A204.1 (cell line): ENCODE measurements around the gene PEAR1.

ENCODE experiments used
- FAIRE-seq: peaks from 2 replicates; lab custom pipeline; 2012; peaks lifted over from hg19 to GRCh38; lab: Jason Lieb, UNC

PEAR1 gene

GRCh38 chr1:156938813-156939212, 45.3 kb downstream of the PEAR1 start:
- FAIRE-seq: no peak

- no peak for FAIRE-seq
These were observed 46.3 kb downstream of the PEAR1 start for GRCh38 chr1:156939786-156940334.

GRCh38 chr1:156941675-156942074, 48.2 kb downstream of the PEAR1 start:
- FAIRE-seq: no peak

- FAIRE-seq: no peak
These were observed 48.7 kb downstream of the PEAR1 start for GRCh38 chr1:156942176-156942575.

- FAIRE-seq: no peak
These were observed 49.1 kb downstream of the PEAR1 start for GRCh38 chr1:156942576-156942975.

- FAIRE-seq: no peak
These were observed 50.2 kb downstream of the PEAR1 start for GRCh38 chr1:156943756-156944155.

GRCh38 chr1:156944268-156944667, 50.8 kb downstream of the PEAR1 start:
- FAIRE-seq: no peak

- no peak for FAIRE-seq
These were observed 51.3 kb downstream of the PEAR1 start for GRCh38 chr1:156944848-156945247.

GRCh38 chr1:156945881-156946661, 52.6 kb downstream of the PEAR1 start:
- no peak for FAIRE-seq

- FAIRE-seq: no peak
These were observed 53.6 kb downstream of the PEAR1 start for GRCh38 chr1:156947127-156947526.

GRCh38 chr1:156947818-156948525, 54.5 kb downstream of the PEAR1 start:
- FAIRE-seq: no peak

GRCh38 chr1:156948708-156949107, 55.2 kb downstream of the PEAR1 start:
- FAIRE-seq: no peak

- FAIRE-seq: no peak
These were observed 55.6 kb downstream of the PEAR1 start for GRCh38 chr1:156949127-156949526.

GRCh38 chr1:156951371-156951770, 57.9 kb downstream of the PEAR1 start:
- FAIRE-seq: no peak

- no peak for FAIRE-seq
These were observed 60.1 kb downstream of the PEAR1 start for GRCh38 chr1:156953571-156953970.

GRCh38 chr1:156956333-156956732, 62.8 kb downstream of the PEAR1 start:
- FAIRE-seq: no peak

- FAIRE-seq: no peak
These were observed 64.1 kb downstream of the PEAR1 start for GRCh38 chr1:156957634-156958033.

- FAIRE-seq: no peak
These were observed 64.8 kb downstream of the PEAR1 start for GRCh38 chr1:156958247-156958714.

- FAIRE-seq: no peak
These were observed 65.9 kb downstream of the PEAR1 start for GRCh38 chr1:156959414-156959813.

- no peak for FAIRE-seq
These were observed 66.4 kb downstream of the PEAR1 start for GRCh38 chr1:156959925-156960324.

- FAIRE-seq: no peak
These were observed 68.2 kb downstream of the PEAR1 start for GRCh38 chr1:156961709-156962108.

GRCh38 chr1:156963621-156964020, 70.1 kb downstream of the PEAR1 start:
- no peak for FAIRE-seq

- FAIRE-seq: no peak
These were observed 70.9 kb downstream of the PEAR1 start for GRCh38 chr1:156964441-156964840.
